COLO668 (cell line): Measurements from ENCODE around the gene GRIN2A.

Experiments used
- DNase-seq: peaks from one replicate; lab custom pipeline; 2025; ENCODE audit not compliant: unreplicated experiment; lab: John Stamatoyannopoulos, UW

GRIN2A gene

GRCh38 chr16:10181196-10182162, 749 bp downstream of the GRIN2A start:
- peak; percentile 31 for DNase-seq

GRCh38 chr16:10180771-10181163, 1.5 kb downstream of the GRIN2A start:
- peak; percentile 9 for DNase-seq

- DNase-seq, result no peak
These were observed 2.0 kb downstream of the GRIN2A start for GRCh38 chr16:10180042-10180770.

- DNase-seq, result no peak
These were observed 3.7 kb downstream of the GRIN2A start for GRCh38 chr16:10178526-10178925.

GRCh38 chr16:10178080-10178479, 4.1 kb downstream of the GRIN2A start:
- DNase-seq, result no peak

- DNase-seq, result no peak
These were observed 9.2 kb downstream of the GRIN2A start for GRCh38 chr16:10172848-10173655.

GRCh38 chr16:10171221-10171620, 11.0 kb downstream of the GRIN2A start:
- DNase-seq, result no peak

GRCh38 chr16:10169904-10170410, 12.3 kb downstream of the GRIN2A start:
- no peak for DNase-seq

- DNase-seq, result no peak
These were observed 13.2 kb downstream of the GRIN2A start for GRCh38 chr16:10169031-10169430.

GRCh38 chr16:10168258-10168657, 14.0 kb downstream of the GRIN2A start:
- DNase-seq, result no peak

GRCh38 chr16:10165643-10166042, 16.6 kb downstream of the GRIN2A start:
- DNase-seq, result no peak

- DNase-seq, result no peak
These were observed 19.2 kb downstream of the GRIN2A start for GRCh38 chr16:10162981-10163380.

- no peak for DNase-seq
These were observed 26.1 kb downstream of the GRIN2A start for GRCh38 chr16:10156099-10156498.

GRCh38 chr16:10154389-10154788, 27.8 kb downstream of the GRIN2A start:
- DNase-seq, result no peak

GRCh38 chr16:10153985-10154384, 28.2 kb downstream of the GRIN2A start:
- DNase-seq, result no peak

GRCh38 chr16:10151718-10152117, 30.5 kb downstream of the GRIN2A start:
- DNase-seq, result no peak

- DNase-seq, result no peak
These were observed 31.3 kb downstream of the GRIN2A start for GRCh38 chr16:10150906-10151305.

GRCh38 chr16:10145542-10146035, 36.6 kb downstream of the GRIN2A start:
- DNase-seq, result no peak

GRCh38 chr16:10141671-10142070, 40.6 kb downstream of the GRIN2A start:
- no peak for DNase-seq

- DNase-seq, result no peak
These were observed 43.3 kb downstream of the GRIN2A start for GRCh38 chr16:10138881-10139280.

GRCh38 chr16:10137341-10137740, 44.9 kb downstream of the GRIN2A start:
- no peak for DNase-seq
